Smooth muscle cell (in vitro differentiated cells): ENCODE results near the gene VPS26A. TPM values are rescaled to one million over a fixed set of nuclear protein-coding genes. Genes with fewer than 3 reads are reported as not detected.

Source experiments
- DNase-seq: peaks from one replicate; lab custom pipeline; 2025; ENCODE audit not compliant: unreplicated experiment; lab: John Stamatoyannopoulos, UW
- H2AFZ ChIP-seq: fragments of 200-600 bp; sonication (generic); 2 replicates; pipeline ENCODE4 v1.6.0; 2016; ENCODE audit warnings: antibody characterized with exemption, low read depth, mild to moderate bottlenecking
- H3F3A ChIP-seq: fragments of 200-600 bp; sonication (generic); 2 replicates; pipeline ENCODE4 v1.6.0; 2017; ENCODE audit warnings: antibody characterized with exemption, low read depth
- H3K27ac ChIP-seq: fragments of 200-600 bp; sonication (generic); 2 replicates; pipeline ENCODE4 v1.5.1; 2016; ENCODE audit warnings: low read depth, mild to moderate bottlenecking
- H3K27me3 ChIP-seq: fragments of 200-600 bp; sonication (generic); 2 replicates; pipeline ENCODE4 v1.6.1; 2016; ENCODE audit warnings: low read depth, mild to moderate bottlenecking
- H3K36me3 ChIP-seq: fragments of 200-600 bp; sonication (generic); 2 replicates; pipeline ENCODE4 v1.5.1; 2016; ENCODE audit warnings: low read depth
- H3K4me1 ChIP-seq: fragments of 200-600 bp; sonication (generic); 2 replicates; pipeline ENCODE4 v1.5.1; 2016; ENCODE audit warnings: low read depth
- H3K4me2 ChIP-seq: fragments of 200-600 bp; sonication (generic); 2 replicates; pipeline ENCODE4 v1.6.0; 2016; ENCODE audit warnings: mild to moderate bottlenecking
- H3K4me3 ChIP-seq: fragments of 200-600 bp; sonication (generic); 2 replicates; pipeline ENCODE4 v1.5.1; 2016; ENCODE audit warnings: mild to moderate bottlenecking
- H3K79me2 ChIP-seq: fragments of 200-600 bp; sonication (generic); 2 replicates; pipeline ENCODE4 v1.6.0; 2016; ENCODE audit warnings: low read depth, mild to moderate bottlenecking
- H3K9ac ChIP-seq: fragments of 200-600 bp; sonication (generic); 2 replicates; pipeline ENCODE4 v1.6.0; 2016; ENCODE audit warnings: low read depth
- H3K9me3 ChIP-seq: fragments of 200-600 bp; sonication (generic); replicated peaks from 2 replicates; pipeline ENCODE4 v1.5.1; 2016; ENCODE audit warnings: low read depth
- H4K20me1 ChIP-seq: fragments of 200-600 bp; sonication (generic); 2 replicates; pipeline ENCODE4 v1.6.0; 2016; ENCODE audit warnings: low read depth
- CTCF ChIP-seq: fragments of 200-600 bp; sonication (generic); IDR thresholded peaks from 2 replicates; pipeline ENCODE4 v1.5.1; 2017; ENCODE audit warnings: borderline replicate concordance, mild to moderate bottlenecking, antibody characterized with exemption; ENCODE audit not compliant: insufficient read depth, poor library complexity, severe bottlenecking
- WGBS: methylation state at CpG from one replicate; pipeline ENCODE4 v1.1.7; 2016; ENCODE audit warnings: low lambda C conversion rate; 5-methylcytosine and 5-hydroxymethylcytosine counted together
- polyA plus RNA-seq: library from polyadenylated mRNA; unstranded; fragments of >200 nt; fragmentation: Nextera tagmentation; extraction: Ambion mirVana; gene quantifications from 2 replicates; pipeline ENCODE4 v1.2.1, GENCODE V29; 2016
- total RNA-seq: library from RNA; depleted of rRNA; stranded (reverse); fragments of >200 nt; gene quantifications from 2 replicates; pipeline ENCODE4 v1.2.3, GENCODE V29; 2014

Gene VPS26A
- total and polyA plus RNA-seq, 2 experiments from 2014 or later: 28.3 to 36.8 TPM

- H3K79me2 ChIP-seq: no peaks in the 10 kb centered on the region
Observed at GRCh38 chr10:69107699-69108098, 16.3 kb upstream of the VPS26A start.

GRCh38 chr10:69119896-69120295 is 4.1 kb upstream of the VPS26A start:
- Histone ChIP-seq H3K9ac (no peak overlapping the region), H3K4me1 (peaks cover 5% of the 10 kb centered on the region), H3K79me2 (peaks cover 6% of the 10 kb centered on the region), H3K27me3 (no peaks in the 10 kb centered on the region), H3K27ac (no peak overlapping the region), H4K20me1 (peaks cover 3% of the 10 kb centered on the region), H3K4me2 (no peak overlapping the region), H3F3A (peaks cover 10% of the 10 kb centered on the region), H3K36me3 (no peaks in the 10 kb centered on the region), H3K9me3 (no peaks in the 10 kb centered on the region), H3K4me3 (no peak overlapping the region), H2AFZ (no peak overlapping the region)
- no peak for DNase-seq
- TF ChIP-seq CTCF: no peak
- WGBS: 73% methylated on average over 1 of the region's 1 CpG

More at GRCh38 chr10:69107699-69108098, 16.3 kb upstream of the VPS26A start:
- DNase-seq: no peak
- H3K9ac ChIP-seq: no peak overlapping the region
- H3K4me2 ChIP-seq: no peak overlapping the region
- no peaks in the 10 kb centered on the region for H3K9me3 ChIP-seq
- H3F3A ChIP-seq: no peaks in the 10 kb centered on the region
- peaks cover 8% of the 10 kb centered on the region for H3K27me3 ChIP-seq
- H3K36me3 ChIP-seq: no peaks in the 10 kb centered on the region
- TF ChIP-seq CTCF: no peak
- H3K4me3 ChIP-seq: no peak overlapping the region
- H3K27ac ChIP-seq: no peak overlapping the region
- H3K4me1 ChIP-seq: no peaks in the 10 kb centered on the region
- H4K20me1 ChIP-seq: no peaks in the 10 kb centered on the region
- H2AFZ ChIP-seq: no peak overlapping the region
- 86% methylated on average over 2 of the region's 2 CpGs for WGBS

GRCh38 chr10:69123306-69123746 is 652 bp upstream of the VPS26A start:
- peaks cover 35% of the 10 kb centered on the region for H4K20me1 ChIP-seq
- peaks cover 41% of the 10 kb centered on the region for H3K79me2 ChIP-seq
- no peaks in the 10 kb centered on the region for H3K9me3 ChIP-seq
- H3K4me3 ChIP-seq: peak overlapping the region; percentile 73
- peaks cover 15% of the 10 kb centered on the region for H3K4me1 ChIP-seq
- H3K36me3 ChIP-seq: no peaks in the 10 kb centered on the region
- peaks cover 10% of the 10 kb centered on the region for H3F3A ChIP-seq
- no peak for DNase-seq
- TF ChIP-seq CTCF: peak; percentile 12
- peak overlapping the region; percentile 85 for H3K9ac ChIP-seq
- H2AFZ ChIP-seq: peak overlapping the region; percentile 97
- 3% methylated on average over 16 of the region's 16 CpGs for WGBS
- H3K4me2 ChIP-seq: peak overlapping the region; percentile 94
- peak overlapping the region; percentile 97 for H3K27ac ChIP-seq
- H3K27me3 ChIP-seq: no peaks in the 10 kb centered on the region

- peak; percentile 18 for DNase-seq
- Histone ChIP-seq H3F3A (peaks cover 10% of the 10 kb centered on the region), H3K4me1 (peaks cover 15% of the 10 kb centered on the region), H3K79me2 (peaks cover 55% of the 10 kb centered on the region), H3K9me3 (no peaks in the 10 kb centered on the region), H3K4me2 (peak overlapping the region; percentile 92), H3K27me3 (no peaks in the 10 kb centered on the region), H3K4me3 (peak overlapping the region; percentile 73), H2AFZ (peak overlapping the region; percentile 50), H3K9ac (peak overlapping the region; percentile 81), H3K36me3 (no peaks in the 10 kb centered on the region), H3K27ac (peak overlapping the region; percentile 97), H4K20me1 (peaks cover 49% of the 10 kb centered on the region)
- WGBS: under 1% methylated on average over 26 of the region's 26 CpGs
- TF ChIP-seq CTCF: no peak
Observed at GRCh38 chr10:69124563-69125268, 738 bp downstream of the VPS26A start.
